Measurements from ENCODE around the gene RPS13.
A peak's percentile ranks its signal among the peaks of the same experiment; 100 is the strongest.
"Not testable (repeated sequence)": the region's sequence is repeated elsewhere in the genome, so short reads cannot be mapped to it uniquely, and the experiment has no call there.

RPS13 gene

GRCh38 chr11:17063171-17064002, 14.1 kb downstream of the RPS13 start:
- Histone ChIP-seq H3K36me3 (ENCODE audit: low read depth) (no peaks in the 10 kb centered on the region), H3K27me3 (ENCODE audit: insufficient read depth, poor library complexity, severe bottlenecking) (no peaks in the 10 kb centered on the region), H3K27ac (ENCODE audit: poor library complexity, severe bottlenecking) (no peak overlapping the region), H3K4me1 (ENCODE audit: insufficient read depth, poor library complexity, severe bottlenecking) (no peaks in the 10 kb centered on the region), H3K4me3 (ENCODE audit: severe bottlenecking) (no peak overlapping the region), H3K9me3 (ENCODE audit: severe bottlenecking) (no peaks in the 10 kb centered on the region)
- ATAC-seq (ENCODE audit: low read depth) = peak; percentile 95
- TF ChIP-seq CTCF (IDR thresholded peaks at IDR 0.05; ENCODE audit: poor library complexity, severe bottlenecking) = peak; percentile 90
- no peak for DNase-seq (ENCODE audit: low spot score)

DNA sequence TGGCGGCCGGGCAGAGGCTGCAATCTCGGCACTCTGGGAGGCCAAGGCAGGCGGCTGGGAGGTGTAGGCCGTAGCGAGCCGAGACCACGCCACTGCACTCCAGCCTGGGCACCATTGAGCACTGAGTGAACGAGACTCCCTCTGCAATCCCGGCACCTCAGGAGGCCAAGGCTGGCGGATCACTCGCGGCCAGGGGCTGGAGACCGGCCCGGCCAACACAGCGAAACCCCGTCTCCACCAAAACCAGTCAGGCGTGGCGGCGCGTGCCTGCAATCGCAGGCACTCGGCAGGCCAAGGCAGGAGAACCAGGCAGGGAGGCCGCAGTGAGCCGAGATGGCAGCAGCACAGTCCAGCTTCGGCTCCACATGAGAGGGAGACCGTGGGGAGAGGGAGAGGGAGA, 26.3 kb downstream of the RPS13 start:
- not testable (repeated sequence) for H3K27me3 ChIP-seq (ENCODE audit: insufficient read depth, poor library complexity, severe bottlenecking); H3K36me3 ChIP-seq (ENCODE audit: low read depth); ATAC-seq (ENCODE audit: low read depth); DNase-seq (ENCODE audit: low spot score); H3K4me1 ChIP-seq (ENCODE audit: insufficient read depth, poor library complexity, severe bottlenecking); H3K27ac ChIP-seq (ENCODE audit: poor library complexity, severe bottlenecking); H3K9me3 ChIP-seq (ENCODE audit: severe bottlenecking); H3K4me3 ChIP-seq (ENCODE audit: severe bottlenecking)

DNA sequence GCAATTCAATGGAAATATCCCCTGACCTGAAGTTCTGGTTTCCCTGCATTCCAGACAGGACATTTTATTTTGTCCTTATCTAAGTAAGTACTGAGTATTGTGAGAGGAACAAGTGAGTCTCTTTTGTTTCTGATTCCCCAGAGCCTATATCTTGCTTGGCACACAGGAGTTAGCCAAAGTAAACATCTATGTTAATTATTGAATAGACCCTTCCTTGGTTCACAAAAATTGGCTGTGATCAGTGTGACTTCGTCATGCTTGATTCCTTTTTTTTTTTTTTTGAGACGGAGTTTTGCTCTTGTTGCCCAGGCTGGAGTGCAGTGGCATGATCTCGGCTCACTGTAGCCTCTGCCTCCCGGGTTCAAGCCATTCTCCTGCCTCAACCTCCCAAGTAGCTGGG, 29.0 kb downstream of the RPS13 start:
- not testable (repeated sequence) for DNase-seq (ENCODE audit: low spot score); H3K9me3 ChIP-seq (ENCODE audit: severe bottlenecking); ATAC-seq (ENCODE audit: low read depth); H3K4me1 ChIP-seq (ENCODE audit: insufficient read depth, poor library complexity, severe bottlenecking); H3K36me3 ChIP-seq (ENCODE audit: low read depth); H3K27ac ChIP-seq (ENCODE audit: poor library complexity, severe bottlenecking); H3K27me3 ChIP-seq (ENCODE audit: insufficient read depth, poor library complexity, severe bottlenecking); H3K4me3 ChIP-seq (ENCODE audit: severe bottlenecking)

DNA sequence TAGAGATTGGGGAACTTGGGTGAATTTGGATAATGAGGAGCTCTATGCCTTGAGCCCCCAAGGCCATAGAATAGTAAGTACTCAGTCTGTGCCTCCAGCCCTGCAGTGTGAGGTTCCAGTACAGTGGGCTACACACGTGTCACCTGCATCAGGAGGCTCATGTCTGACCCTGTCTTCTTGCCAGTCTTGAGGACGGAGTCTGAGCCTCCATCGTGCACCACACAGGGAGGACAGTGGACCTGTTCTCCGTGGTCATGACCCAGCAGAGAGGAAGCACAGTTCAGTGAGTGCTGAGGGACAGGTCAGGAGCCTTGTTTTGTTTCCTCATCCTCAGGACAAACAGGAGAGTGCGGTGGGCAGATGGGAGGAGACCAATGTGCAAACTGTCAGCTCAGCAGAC, 30.8 kb downstream of the RPS13 start:
- TF ChIP-seq CTCF (IDR thresholded peaks at IDR 0.05; ENCODE audit: poor library complexity, severe bottlenecking) = no peak
- H3K27ac ChIP-seq (ENCODE audit: poor library complexity, severe bottlenecking) = no peak overlapping the region
- no peaks in the 10 kb centered on the region for H3K36me3 ChIP-seq (ENCODE audit: low read depth)
- no peaks in the 10 kb centered on the region for H3K27me3 ChIP-seq (ENCODE audit: insufficient read depth, poor library complexity, severe bottlenecking)
- DNase-seq (ENCODE audit: low spot score) (no peak), ATAC-seq (ENCODE audit: low read depth) (no peak)
- no peaks in the 10 kb centered on the region for H3K4me1 ChIP-seq (ENCODE audit: insufficient read depth, poor library complexity, severe bottlenecking)
- no peaks in the 10 kb centered on the region for H3K9me3 ChIP-seq (ENCODE audit: severe bottlenecking)
- no peak overlapping the region for H3K4me3 ChIP-seq (ENCODE audit: severe bottlenecking)

GRCh38 chr11:17036666-17037658, 40.5 kb downstream of the RPS13 start:
- no peaks in the 10 kb centered on the region for H3K27me3 ChIP-seq (ENCODE audit: insufficient read depth, poor library complexity, severe bottlenecking)
- H3K9me3 ChIP-seq (ENCODE audit: severe bottlenecking) = no peaks in the 10 kb centered on the region
- ATAC-seq (ENCODE audit: low read depth) (no peak), DNase-seq (ENCODE audit: low spot score) (no peak)
- no peaks in the 10 kb centered on the region for H3K4me1 ChIP-seq (ENCODE audit: insufficient read depth, poor library complexity, severe bottlenecking)
- H3K36me3 ChIP-seq (ENCODE audit: low read depth) = no peaks in the 10 kb centered on the region
- H3K4me3 ChIP-seq (ENCODE audit: severe bottlenecking) = no peak overlapping the region
- H3K27ac ChIP-seq (ENCODE audit: poor library complexity, severe bottlenecking) = no peak overlapping the region
- TF ChIP-seq CTCF (IDR thresholded peaks at IDR 0.05; ENCODE audit: poor library complexity, severe bottlenecking) = no peak

GRCh38 chr11:17034027-17034426, 43.4 kb downstream of the RPS13 start:
- H3K27me3 ChIP-seq (ENCODE audit: insufficient read depth, poor library complexity, severe bottlenecking); H3K4me1 ChIP-seq (ENCODE audit: insufficient read depth, poor library complexity, severe bottlenecking); H3K27ac ChIP-seq (ENCODE audit: poor library complexity, severe bottlenecking); ATAC-seq (ENCODE audit: low read depth); H3K9me3 ChIP-seq (ENCODE audit: severe bottlenecking); H3K4me3 ChIP-seq (ENCODE audit: severe bottlenecking); DNase-seq (ENCODE audit: low spot score); H3K36me3 ChIP-seq (ENCODE audit: low read depth): not testable (repeated sequence)
